HCT116 (cell line): ENCODE data around the gene GARS1. TPM values are rescaled to one million over a fixed set of nuclear protein-coding genes. Genes with fewer than 3 reads are reported as not detected.
A peak's percentile ranks its signal among the peaks of the same experiment; 100 is the strongest.

ENCODE experiments used
- ATAC-seq: fragments of 200-7000 bp; cut with Tn5 transposase; 2 replicates; pipeline ENCODE4 v1.9.1; 2020; ENCODE audit warnings: mild to moderate bottlenecking, moderate library complexity
- BruUV-seq: library from RNA; stranded (reverse); fragments of 400-500 nt; replicated peaks from 2 replicates; lab custom pipeline; 2021; lab: Mats Ljungman, UMichigan
- CTCF ChIA-PET: fragments of 300-600 bp; sonication (Branson Sonifier 250); formaldehyde crosslinking; loops from one replicate; lab custom pipeline; 2021; ENCODE audit warnings: antibody characterized with exemption; lab: Charles Lee
- POLR2A ChIA-PET: fragments of 300-600, 350-600 bp; sonication (Branson Sonifier 250); formaldehyde crosslinking; loops from one replicate; lab custom pipeline; 2021; ENCODE audit warnings: antibody characterized with exemption; lab: Charles Lee
- RAD21 ChIA-PET, 2 experiments: fragments of 300-600 bp; sonication (Branson Sonifier 250); formaldehyde crosslinking; loops; one replicate each; lab custom pipeline; 2023; ENCODE audit warnings: low total read pairs in 2 of 2; ENCODE audit not compliant: uncharacterized antibody in 2 of 2, unreplicated experiment in 2 of 2, low non-redundant PET in 1 of 2; lab: Charles Lee
- DNase-seq: peaks from one replicate; pipeline ENCODE4 v3.0.0-alpha.2; 2010; ENCODE audit warnings: low read depth, low spot score
- H2AFZ ChIP-seq: fragments of 200-600 bp; shearing (Covaris generic), sonication (generic); 2 replicates; pipeline ENCODE4 v1.6.1; 2017; ENCODE audit warnings: low read depth, mixed run types, mixed read lengths, antibody characterized with exemption, low read length; ENCODE audit not compliant: poor library complexity, severe bottlenecking
- H3K27ac ChIP-seq: 2 replicates; pipeline ENCODE4 v1.5.1; 2012; ENCODE audit warnings: low read depth, low read length
- H3K27me3 ChIP-seq: fragments of 200-600 bp; sonication (generic); 2 replicates; pipeline ENCODE4 v1.6.1; 2016; ENCODE audit warnings: mixed run types, low read length, mixed read lengths; ENCODE audit not compliant: insufficient read depth
- H3K36me3 ChIP-seq, 2 experiments: fragments of 200-500 bp in 1 of 2; fragments of 200-600 bp in 1 of 2; sonication (Bioruptor generic) in 1 of 2; sonication (generic) in 1 of 2; 2 replicates each; pipeline versions ENCODE4 v1.5.1 to v1.6.1; 2014 to 2016; ENCODE audit warnings: low read length in 2 of 2, inconsistent platforms in 1 of 2, mixed read lengths in 1 of 2, mixed run types in 1 of 2; ENCODE audit not compliant: insufficient read depth in 2 of 2, control insufficient read depth in 1 of 2
- H3K4me1 ChIP-seq, 2 experiments: fragments of 200-600 bp in 1 of 2; sonication (generic) in 1 of 2; 2 replicates each; pipeline versions ENCODE4 v1.5.1 to v1.6.1; 2012 to 2017; ENCODE audit warnings: low read length in 2 of 2, inconsistent platforms in 1 of 2, mild to moderate bottlenecking in 1 of 2, mixed read lengths in 1 of 2, mixed run types in 1 of 2, moderate library complexity in 1 of 2; ENCODE audit not compliant: insufficient read depth in 2 of 2, control insufficient read depth in 1 of 2
- H3K4me2 ChIP-seq: fragments of 200-600 bp; sonication (generic); 2 replicates; pipeline ENCODE4 v1.6.1; 2017; ENCODE audit warnings: mixed run types, low read length, mixed read lengths
- H3K4me3 ChIP-seq, 2 experiments: fragments of 200-600 bp in 1 of 2; sonication (generic) in 1 of 2; replicated peaks in 1 of 2; 2 replicates each; pipeline ENCODE4 v1.5.1; 2011 to 2016; ENCODE audit warnings: low read length in 2 of 2, control low read depth in 1 of 2, low read depth in 1 of 2, mild to moderate bottlenecking in 1 of 2, mixed read lengths in 1 of 2, mixed run types in 1 of 2
- H3K79me2 ChIP-seq: fragments of 200-600 bp; sonication (generic); 2 replicates; pipeline ENCODE4 v1.6.1; 2017; ENCODE audit warnings: mild to moderate bottlenecking, mixed run types, low read length, moderate library complexity, mixed read lengths; ENCODE audit not compliant: insufficient read depth
- H3K9ac ChIP-seq: fragments of 200-600 bp; sonication (generic); 2 replicates; pipeline ENCODE4 v1.6.1; 2016; ENCODE audit warnings: low read length, mixed read lengths
- H3K9me2 ChIP-seq: fragments of 200-600 bp; sonication (generic), shearing (Covaris generic); 2 replicates; pipeline ENCODE4 v1.6.1; 2017; ENCODE audit warnings: mixed run types, mild to moderate bottlenecking, moderate library complexity; ENCODE audit not compliant: insufficient read depth
- H3K9me3 ChIP-seq, 2 experiments: fragments of 200-500 bp in 1 of 2; fragments of 200-600 bp in 1 of 2; sonication (Bioruptor generic) in 1 of 2; sonication (generic) in 1 of 2; 2 replicates each; pipeline ENCODE4 v1.6.1; 2014 to 2017; ENCODE audit warnings: low read length in 2 of 2, mixed read lengths in 2 of 2, inconsistent platforms in 1 of 2, low read depth in 1 of 2, mild to moderate bottlenecking in 1 of 2, mixed run types in 1 of 2, moderate library complexity in 1 of 2; ENCODE audit not compliant: control insufficient read depth in 1 of 2, insufficient read depth in 1 of 2
- H4K20me1 ChIP-seq: fragments of 200-600 bp; sonication (generic), shearing (Covaris generic); 2 replicates; pipeline ENCODE4 v1.6.1; 2017; ENCODE audit warnings: mixed run types, mild to moderate bottlenecking, moderate library complexity; ENCODE audit not compliant: insufficient read depth
- CBX3 ChIP-seq: IDR thresholded peaks from 2 replicates; pipeline ENCODE4 v1.6.1; 2012; ENCODE audit warnings: low read depth
- CEBPB ChIP-seq: IDR thresholded peaks from 2 replicates; pipeline ENCODE4 v1.6.1; 2012; ENCODE audit warnings: low read depth
- EGR1 ChIP-seq: IDR thresholded peaks from 2 replicates; pipeline ENCODE4 v1.6.1; 2012; ENCODE audit warnings: low read depth
- ELF1 ChIP-seq: IDR thresholded peaks from 2 replicates; pipeline ENCODE4 v1.6.1; 2012; ENCODE audit warnings: low read depth, borderline replicate concordance
- EZH2phosphoT487 ChIP-seq: fragments of 200-600 bp; IDR thresholded peaks from 2 replicates; pipeline ENCODE4 v1.6.1; 2018; ENCODE audit warnings: antibody characterized with exemption, borderline replicate concordance
- FOSL1 ChIP-seq: IDR thresholded peaks from 2 replicates; pipeline ENCODE4 v1.6.1; 2012; ENCODE audit warnings: low read depth
- SP1 ChIP-seq: IDR thresholded peaks from 2 replicates; pipeline ENCODE4 v1.6.1; 2012; ENCODE audit warnings: low read depth
- ZFX ChIP-seq: fragments of 450-650 bp; IDR thresholded peaks from 2 replicates; pipeline ENCODE4 v1.6.1; 2017
- ZNF274 ChIP-seq: fragments of 200-500 bp; sonication (Bioruptor generic); IDR thresholded peaks from 2 replicates; pipeline ENCODE4 v1.6.1; 2014; ENCODE audit warnings: mild to moderate bottlenecking, low read depth, low read length, inconsistent platforms
- intact Hi-C: fragments of 100-400 bp; cut with micrococcal nuclease; formaldehyde crosslinking; loops from 2 replicates; pipeline ENCODE4 v1.10.0; 2022
- total RNA-seq: library from RNA; stranded (reverse); gene quantifications from one replicate; pipeline ENCODE4 v1.2.1, GENCODE V29; 2021; ENCODE audit not compliant: unreplicated experiment
- TF ChIP-seq, protein P1 (sequence below): IDR thresholded peaks from 2 replicates; pipeline ENCODE4 v1.6.1; 2012

Gene GARS1
- total RNA-seq, 1 experiment from 2014 or later: 329 TPM

DNA sequence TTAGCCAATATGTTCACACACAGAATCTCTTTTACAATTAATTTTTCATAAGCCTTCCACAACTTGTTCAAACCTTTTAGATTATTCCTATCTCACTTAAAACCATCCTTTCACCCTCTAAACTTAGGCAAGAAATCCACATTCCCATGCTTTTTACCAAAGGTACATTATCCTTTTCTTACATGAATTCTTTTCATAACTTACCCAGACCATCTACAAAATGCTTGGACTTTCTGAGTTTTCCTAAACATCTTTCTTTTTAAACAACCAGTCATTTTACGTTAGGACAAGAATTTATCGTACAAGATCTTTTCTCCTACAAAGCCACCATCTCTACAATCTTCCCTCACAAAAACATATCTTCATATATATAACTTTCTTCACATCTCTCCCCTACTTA is 18.8 kb upstream of the GARS1 start:
- RAD21 ChIA-PET: no interaction called here
- peaks cover 0 to 4% of the 10 kb centered on the region in 2 experiments; a peak in 2 of 4 replicates for H3K9me3 ChIP-seq
- ATAC-seq: no peak
- CTCF ChIA-PET: no interaction called here
- intact Hi-C loops: no loop called here
- no peak overlapping the region for H3K27ac ChIP-seq
- POLR2A ChIA-PET: no interaction called here
- no peaks in the 10 kb centered on the region for H3K79me2 ChIP-seq
- H3K4me3 ChIP-seq: no peak overlapping the region
- no peaks in the 10 kb centered on the region for H3K9me2 ChIP-seq
- peaks cover 0 to 36% of the 10 kb centered on the region in 2 experiments; a peak in 3 of 4 replicates for H3K36me3 ChIP-seq
- no peak overlapping the region for H2AFZ ChIP-seq
- no peak overlapping the region for H3K4me2 ChIP-seq
- no peaks in the 10 kb centered on the region for H3K4me1 ChIP-seq
- no TSS peak for BruUV-seq
- no peaks in the 10 kb centered on the region for H3K27me3 ChIP-seq
- no peak overlapping the region for H3K9ac ChIP-seq
- no peak for TF ChIP-seq ELF1
- no peak for TF ChIP-seq EGR1
- TF ChIP-seq, protein P1, sequence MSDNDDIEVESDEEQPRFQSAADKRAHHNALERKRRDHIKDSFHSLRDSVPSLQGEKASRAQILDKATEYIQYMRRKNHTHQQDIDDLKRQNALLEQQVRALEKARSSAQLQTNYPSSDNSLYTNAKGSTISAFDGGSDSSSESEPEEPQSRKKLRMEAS: no peak
- peak; percentile 41; the same call in 1 of the 2 replicates for TF ChIP-seq CBX3
- TF ChIP-seq, all 23 proteins: peak for 1
- no peaks in the 10 kb centered on the region for H4K20me1 ChIP-seq
- no peak for DNase-seq

DNA sequence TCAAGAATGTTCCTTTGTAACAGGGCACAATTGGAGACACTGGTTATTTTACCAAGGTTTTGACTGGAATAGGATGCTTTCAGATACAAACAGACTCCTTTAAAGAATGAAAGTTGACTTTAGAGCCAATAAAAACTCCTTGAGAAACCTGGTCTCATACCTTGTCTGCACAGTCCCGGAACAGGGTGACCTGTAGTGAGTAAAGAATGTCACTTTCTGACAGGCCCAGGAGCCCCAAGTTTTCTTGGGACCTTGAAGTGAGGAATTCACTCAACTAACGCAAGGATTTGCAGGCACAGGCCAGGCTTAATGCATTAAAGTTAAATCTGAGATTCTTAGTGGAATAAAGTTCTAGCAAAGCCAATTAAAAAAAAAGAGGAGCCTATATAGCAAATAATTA is 11.5 kb upstream of the GARS1 start:
- ChIA-PET RAD21 (no interaction called here), POLR2A (no interaction called here), CTCF (no interaction called here)
- ATAC-seq (no peak), DNase-seq (no peak)
- TF ChIP-seq ZNF274: no peak
- TF ChIP-seq FOSL1: no peak
- TF ChIP-seq, protein P1: no peak
- TF ChIP-seq CEBPB: no peak
- no peak for TF ChIP-seq ZFX
- no peak for TF ChIP-seq SP1
- no peak for TF ChIP-seq EZH2phosphoT487
- Histone ChIP-seq H3K79me2 (peaks cover 8% of the 10 kb centered on the region), H3K27ac (no peak overlapping the region), H3K9me2 (no peaks in the 10 kb centered on the region), H3K36me3 (peaks cover 9 to 10% of the 10 kb centered on the region in 2 experiments; a peak in 3 of 4 replicates), H3K27me3 (no peaks in the 10 kb centered on the region), H3K9me3 (no peaks in the 10 kb centered on the region; a peak in 1 of 4 replicates), H3K4me1 (no peaks in the 10 kb centered on the region), H4K20me1 (no peaks in the 10 kb centered on the region), H3K4me3 (no peak overlapping the region), H2AFZ (no peak overlapping the region), H3K9ac (no peak overlapping the region), H3K4me2 (no peak overlapping the region)
- BruUV-seq: no TSS peak
- intact Hi-C loops: no loop called here
